ENCODE results near the gene JPH3.
A peak's percentile ranks its signal among the peaks of the same experiment; 100 is the strongest.

JPH3 gene

GRCh38 chr16:87602001-87602775, at the start of gene JPH3:
Gene JPH3, plus strand, starts transcription at chr16:87602508. Its CDS starts 639 bp downstream, at chr16:87603147.
- POLR2A ChIA-PET (ENCODE audit: low non-redundant PET), result no interaction called here
- CTCF ChIA-PET, result no interaction called here
- TF ChIP-seq, protein P1, sequence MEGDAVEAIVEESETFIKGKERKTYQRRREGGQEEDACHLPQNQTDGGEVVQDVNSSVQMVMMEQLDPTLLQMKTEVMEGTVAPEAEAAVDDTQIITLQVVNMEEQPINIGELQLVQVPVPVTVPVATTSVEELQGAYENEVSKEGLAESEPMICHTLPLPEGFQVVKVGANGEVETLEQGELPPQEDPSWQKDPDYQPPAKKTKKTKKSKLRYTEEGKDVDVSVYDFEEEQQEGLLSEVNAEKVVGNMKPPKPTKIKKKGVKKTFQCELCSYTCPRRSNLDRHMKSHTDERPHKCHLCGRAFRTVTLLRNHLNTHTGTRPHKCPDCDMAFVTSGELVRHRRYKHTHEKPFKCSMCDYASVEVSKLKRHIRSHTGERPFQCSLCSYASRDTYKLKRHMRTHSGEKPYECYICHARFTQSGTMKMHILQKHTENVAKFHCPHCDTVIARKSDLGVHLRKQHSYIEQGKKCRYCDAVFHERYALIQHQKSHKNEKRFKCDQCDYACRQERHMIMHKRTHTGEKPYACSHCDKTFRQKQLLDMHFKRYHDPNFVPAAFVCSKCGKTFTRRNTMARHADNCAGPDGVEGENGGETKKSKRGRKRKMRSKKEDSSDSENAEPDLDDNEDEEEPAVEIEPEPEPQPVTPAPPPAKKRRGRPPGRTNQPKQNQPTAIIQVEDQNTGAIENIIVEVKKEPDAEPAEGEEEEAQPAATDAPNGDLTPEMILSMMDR (conservative IDR thresholded peaks at IDR 0.05; ENCODE audit: low read depth), result no peak
- no peak within 1 kb of the TSS for H3K27ac ChIP-seq
- DNase-seq (ENCODE audit: low spot score), result no peak

GRCh38 chr16:87552772-87553573, 49.3 kb upstream of the JPH3 start:
- no peak overlapping the region for H3K27ac ChIP-seq
- DNase-seq (ENCODE audit: low spot score), result peak; percentile 77
- ChIA-PET CTCF (interaction anchor here (3.5 kb wide), 1 partner anchor 83 kb away, joined by 17 read pairs; no protein-coding TSS in a partner anchor), POLR2A (ENCODE audit: low non-redundant PET) (no interaction called here)
- TF ChIP-seq, protein P1 (conservative IDR thresholded peaks at IDR 0.05; ENCODE audit: low read depth), result no peak

GRCh38 chr16:87554754-87555427, 47.4 kb upstream of the JPH3 start:
- ChIA-PET CTCF (no interaction called here), POLR2A (ENCODE audit: low non-redundant PET) (no interaction called here)
- no peak overlapping the region for H3K27ac ChIP-seq
- TF ChIP-seq, protein P1 (conservative IDR thresholded peaks at IDR 0.05; ENCODE audit: low read depth), result no peak
- no peak for DNase-seq (ENCODE audit: low spot score)

DNA sequence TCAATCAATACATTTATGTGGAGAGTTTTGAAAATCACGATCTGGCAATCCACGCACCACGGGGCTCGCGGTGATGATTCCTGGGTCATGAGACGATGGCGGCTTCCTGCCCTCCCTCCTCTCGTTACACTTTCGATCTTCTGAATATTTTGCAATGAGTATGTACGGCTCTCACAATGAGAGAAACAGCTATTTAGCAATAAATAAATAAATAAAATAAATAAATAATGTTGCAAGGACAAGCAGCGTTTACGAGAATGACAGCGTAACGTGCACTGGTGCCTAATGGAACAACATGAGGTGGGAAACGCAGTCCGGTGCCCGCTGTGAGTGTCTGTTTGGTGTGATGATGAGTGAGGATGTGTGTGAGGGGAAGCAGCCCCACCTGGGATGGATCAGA, 46.7 kb upstream of the JPH3 start:
- TF ChIP-seq, protein P1 (conservative IDR thresholded peaks at IDR 0.05; ENCODE audit: low read depth), result no peak
- ChIA-PET CTCF (no interaction called here), POLR2A (ENCODE audit: low non-redundant PET) (no interaction called here)
- DNase-seq (ENCODE audit: low spot score), result no peak
- no peak overlapping the region for H3K27ac ChIP-seq

DNA sequence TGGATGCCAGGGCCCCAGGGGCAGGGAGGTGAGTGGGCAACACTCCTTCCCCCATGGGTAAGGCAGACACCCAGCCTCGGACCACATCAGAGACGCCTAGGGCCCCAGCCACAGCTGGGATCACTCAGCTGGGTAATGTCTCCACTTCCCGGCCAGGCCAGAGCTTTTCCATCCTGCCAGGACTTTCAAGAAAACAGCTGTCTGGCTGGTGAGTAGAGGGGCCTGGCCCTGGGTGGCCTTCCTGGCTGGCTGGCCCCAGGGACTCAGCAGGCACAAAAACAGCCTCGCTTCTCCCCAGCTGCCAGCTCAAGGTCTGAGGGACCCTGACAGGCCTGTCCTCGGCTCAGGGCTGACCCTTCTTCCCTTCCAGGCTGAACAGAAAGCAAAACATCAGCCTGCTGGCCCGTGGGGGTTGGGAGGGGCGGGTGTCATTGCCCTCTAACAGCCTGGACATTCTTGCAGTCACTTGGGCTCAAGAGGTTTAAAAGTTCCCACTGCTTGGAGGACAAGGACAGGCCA, 45.3 kb upstream of the JPH3 start:
- CTCF ChIA-PET, result no interaction called here
- no peak for DNase-seq (ENCODE audit: low spot score)

More for the DNA sequence above, 45.3 kb upstream of the JPH3 start:
- no peak overlapping the region for H3K27ac ChIP-seq
- TF ChIP-seq, protein P1 (conservative IDR thresholded peaks at IDR 0.05; ENCODE audit: low read depth), result no peak
- POLR2A ChIA-PET (ENCODE audit: low non-redundant PET), result no interaction called here

Measured in RWPE1 (cell line).